Thyroid gland (tissue), 4 donors: ENCODE data around the gene PRSS2.

ENCODE experiments used
- POLR2A ChIP-seq, 2 donors: fragments of 450-650 bp; IDR thresholded peaks; one replicate each; pipeline ENCODE4 v1.6.1; 2017; ENCODE audit warnings: antibody characterized with exemption in 2 of 2, mild to moderate bottlenecking in 2 of 2, moderate library complexity in 1 of 2
- TF ChIP-seq, protein P1 (sequence below), 6 experiments: fragments of 200-600 bp in 3 of 6; fragments of 450-650 bp in 3 of 6; sonication (generic) in 3 of 6; IDR thresholded peaks; one replicate each; pipeline ENCODE4 v1.5.1; 2016 to 2019; ENCODE audit warnings: antibody characterized with exemption in 6 of 6, mild to moderate bottlenecking in 2 of 6, inconsistent platforms in 1 of 6, moderate library complexity in 1 of 6

DNA sequence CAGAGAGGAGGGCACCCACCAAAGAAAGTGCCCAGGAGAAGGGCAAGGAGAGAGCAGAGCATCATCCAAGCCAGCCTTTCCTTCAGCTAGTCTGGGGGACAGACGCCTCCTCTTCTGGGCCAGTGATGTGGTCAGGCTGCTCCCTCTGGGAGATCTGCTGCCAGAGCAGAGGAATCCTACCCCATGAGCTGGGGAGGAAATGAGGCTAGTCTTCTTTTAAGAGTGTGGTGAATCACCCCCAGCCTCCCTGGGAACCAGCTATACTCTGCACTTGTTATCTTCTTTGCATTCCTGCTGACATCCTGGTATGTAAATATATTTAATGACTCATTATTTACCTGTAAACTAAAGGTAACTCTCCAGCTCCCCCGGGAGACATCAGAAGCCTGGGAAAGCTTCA is 42.5 kb downstream of the PRSS2 start:
- TF ChIP-seq, protein P1, sequence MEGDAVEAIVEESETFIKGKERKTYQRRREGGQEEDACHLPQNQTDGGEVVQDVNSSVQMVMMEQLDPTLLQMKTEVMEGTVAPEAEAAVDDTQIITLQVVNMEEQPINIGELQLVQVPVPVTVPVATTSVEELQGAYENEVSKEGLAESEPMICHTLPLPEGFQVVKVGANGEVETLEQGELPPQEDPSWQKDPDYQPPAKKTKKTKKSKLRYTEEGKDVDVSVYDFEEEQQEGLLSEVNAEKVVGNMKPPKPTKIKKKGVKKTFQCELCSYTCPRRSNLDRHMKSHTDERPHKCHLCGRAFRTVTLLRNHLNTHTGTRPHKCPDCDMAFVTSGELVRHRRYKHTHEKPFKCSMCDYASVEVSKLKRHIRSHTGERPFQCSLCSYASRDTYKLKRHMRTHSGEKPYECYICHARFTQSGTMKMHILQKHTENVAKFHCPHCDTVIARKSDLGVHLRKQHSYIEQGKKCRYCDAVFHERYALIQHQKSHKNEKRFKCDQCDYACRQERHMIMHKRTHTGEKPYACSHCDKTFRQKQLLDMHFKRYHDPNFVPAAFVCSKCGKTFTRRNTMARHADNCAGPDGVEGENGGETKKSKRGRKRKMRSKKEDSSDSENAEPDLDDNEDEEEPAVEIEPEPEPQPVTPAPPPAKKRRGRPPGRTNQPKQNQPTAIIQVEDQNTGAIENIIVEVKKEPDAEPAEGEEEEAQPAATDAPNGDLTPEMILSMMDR (IDR thresholded peaks at IDR 0.05): no peak
- TF ChIP-seq POLR2A (IDR thresholded peaks at IDR 0.05): no peak
